ENCODE measurements around the gene BLOC1S2.
"Not testable (repeated sequence)": the region's sequence is repeated elsewhere in the genome, so short reads cannot be mapped to it uniquely, and the experiment has no call there.

Gene BLOC1S2

DNA sequence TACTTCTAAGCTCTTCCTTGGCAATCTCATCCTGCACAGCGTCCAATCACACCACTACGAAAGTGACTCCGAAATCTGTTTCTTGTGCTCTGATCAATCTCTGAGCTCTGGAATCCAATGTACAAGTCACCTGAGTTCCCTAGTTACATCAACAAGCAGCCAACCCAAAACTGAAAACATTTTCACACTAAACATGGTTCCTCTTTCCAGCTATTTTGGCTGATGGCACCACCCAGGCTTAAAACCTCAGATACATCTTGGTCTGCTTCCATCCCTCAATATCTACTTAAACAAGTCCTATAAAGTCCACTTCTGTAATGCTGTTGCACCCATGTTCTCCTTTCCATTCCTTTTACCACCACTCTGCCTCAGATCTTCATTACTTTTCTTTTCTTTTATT lies 3.6 kb downstream of the BLOC1S2 start:
- Histone ChIP-seq H2AFZ (ENCODE audit: low read depth) (no peak overlapping the region), H3K27me3 (ENCODE audit: insufficient read depth, low read depth) (no peaks in the 10 kb centered on the region), H3K4me2 (no peak overlapping the region), H4K20me1 (ENCODE audit: insufficient read depth) (no peaks in the 10 kb centered on the region), H3K4me1 (ENCODE audit: low read depth, poor library complexity, severe bottlenecking) (peaks cover 22% of the 10 kb centered on the region), H3K36me3 (ENCODE audit: insufficient read depth) (0 out of 2 replicates have a peak, but pooled peaks cover 10% of the 10 kb centered on the region), H3K4me3 (IDR thresholded peaks at IDR 0.05; ENCODE audit: insufficient read depth, low read depth, low read length) (no peak overlapping the region), H3K9ac (no peak overlapping the region), H3K27ac (no peak overlapping the region), H3K79me2 (ENCODE audit: insufficient read depth, low read depth) (peaks cover 46% of the 10 kb centered on the region)
- TF ChIP-seq, protein P1, sequence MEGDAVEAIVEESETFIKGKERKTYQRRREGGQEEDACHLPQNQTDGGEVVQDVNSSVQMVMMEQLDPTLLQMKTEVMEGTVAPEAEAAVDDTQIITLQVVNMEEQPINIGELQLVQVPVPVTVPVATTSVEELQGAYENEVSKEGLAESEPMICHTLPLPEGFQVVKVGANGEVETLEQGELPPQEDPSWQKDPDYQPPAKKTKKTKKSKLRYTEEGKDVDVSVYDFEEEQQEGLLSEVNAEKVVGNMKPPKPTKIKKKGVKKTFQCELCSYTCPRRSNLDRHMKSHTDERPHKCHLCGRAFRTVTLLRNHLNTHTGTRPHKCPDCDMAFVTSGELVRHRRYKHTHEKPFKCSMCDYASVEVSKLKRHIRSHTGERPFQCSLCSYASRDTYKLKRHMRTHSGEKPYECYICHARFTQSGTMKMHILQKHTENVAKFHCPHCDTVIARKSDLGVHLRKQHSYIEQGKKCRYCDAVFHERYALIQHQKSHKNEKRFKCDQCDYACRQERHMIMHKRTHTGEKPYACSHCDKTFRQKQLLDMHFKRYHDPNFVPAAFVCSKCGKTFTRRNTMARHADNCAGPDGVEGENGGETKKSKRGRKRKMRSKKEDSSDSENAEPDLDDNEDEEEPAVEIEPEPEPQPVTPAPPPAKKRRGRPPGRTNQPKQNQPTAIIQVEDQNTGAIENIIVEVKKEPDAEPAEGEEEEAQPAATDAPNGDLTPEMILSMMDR (conservative IDR thresholded peaks at IDR 0.05; ENCODE audit: low read depth, low read length), result no peak

DNA sequence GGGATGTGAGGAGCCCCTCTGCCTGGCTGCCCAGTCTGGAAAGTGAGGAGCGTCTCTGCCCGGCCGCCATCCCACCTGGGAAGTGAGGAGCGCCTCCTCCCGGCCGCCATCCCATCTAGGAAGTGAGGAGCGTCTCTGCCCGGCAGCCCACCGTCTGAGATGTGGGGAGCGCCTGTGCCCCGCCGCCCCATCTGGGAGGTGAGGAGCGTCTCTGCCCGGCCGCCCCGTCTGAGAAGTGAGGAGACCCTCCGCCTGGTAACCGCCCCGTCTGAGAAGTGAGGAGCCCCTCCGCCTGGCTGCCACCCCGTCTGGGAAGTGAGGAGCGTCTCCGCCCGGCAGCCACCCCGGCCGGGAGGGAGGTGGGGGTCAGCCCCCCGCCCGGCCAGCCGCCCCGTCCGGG lies 9.5 kb downstream of the BLOC1S2 start:
- not testable (repeated sequence) for H3K79me2 ChIP-seq (ENCODE audit: insufficient read depth, low read depth); H3K4me3 ChIP-seq (IDR thresholded peaks at IDR 0.05; ENCODE audit: insufficient read depth, low read depth, low read length); H3K4me1 ChIP-seq (ENCODE audit: low read depth, poor library complexity, severe bottlenecking); H3K27me3 ChIP-seq (ENCODE audit: insufficient read depth, low read depth); H3K27ac ChIP-seq; H3K9ac ChIP-seq; H3K36me3 ChIP-seq (ENCODE audit: insufficient read depth); H4K20me1 ChIP-seq (ENCODE audit: insufficient read depth); H2AFZ ChIP-seq (ENCODE audit: low read depth); H3K4me2 ChIP-seq

DNA sequence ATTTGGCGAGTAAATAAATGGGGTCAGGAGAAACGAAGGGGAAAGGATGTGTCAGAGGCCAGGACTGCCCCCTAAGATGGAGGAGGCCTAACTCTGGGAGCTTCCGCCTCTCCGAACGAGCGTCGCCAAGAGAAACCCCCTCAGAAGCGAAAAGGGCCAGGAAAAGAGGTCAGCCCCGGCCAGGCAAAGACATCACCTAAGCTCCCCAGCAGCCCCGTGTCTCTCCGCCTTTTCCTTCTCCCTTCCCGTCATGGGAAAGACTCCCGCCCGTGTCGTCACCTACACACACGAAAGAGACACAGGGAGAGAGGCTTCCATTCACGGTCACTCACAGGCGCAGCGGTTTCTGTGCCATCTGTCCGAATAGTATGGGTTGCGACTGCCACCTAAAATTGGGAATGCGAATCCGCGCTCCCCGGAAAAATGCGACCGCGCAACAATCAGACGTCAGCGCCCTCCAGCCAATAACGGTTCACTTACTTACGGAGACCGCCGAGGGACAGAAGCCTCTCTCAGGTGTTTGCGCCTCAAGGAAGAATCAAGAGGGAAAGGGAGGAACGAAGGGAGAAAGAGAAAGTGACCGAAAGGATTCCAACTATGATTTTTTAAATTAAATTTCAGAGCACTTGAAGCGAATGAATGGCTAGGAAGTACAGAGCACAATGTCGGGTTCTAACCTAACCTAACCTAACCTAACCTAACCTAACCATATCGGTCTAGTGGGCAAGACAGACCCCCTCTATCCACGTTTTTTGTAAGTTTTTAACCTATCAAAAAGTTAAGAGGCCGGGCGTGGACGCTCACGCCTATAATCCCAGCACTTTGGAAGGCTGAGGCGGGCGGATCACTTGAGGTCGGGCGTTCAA lies 19.0 kb downstream of the BLOC1S2 start, which contains the start of gene CWF19L1:
CWF19L1 (minus strand) TSS at position 400 of the 866 bp plus-strand sequence; CDS start at position 355, 45 bp downstream.
- TF ChIP-seq, protein P1 (conservative IDR thresholded peaks at IDR 0.05; ENCODE audit: low read depth, low read length), result no peak
- H3K4me3 ChIP-seq (IDR thresholded peaks at IDR 0.05; ENCODE audit: insufficient read depth, low read depth, low read length), result no peak within 1 kb of the TSS
- peak within 1 kb of the TSS; percentile 81 for H3K4me2 ChIP-seq
- H3K4me1 ChIP-seq (ENCODE audit: low read depth, poor library complexity, severe bottlenecking), result peaks cover 16% of the 10 kb centered on the region
- peak within 1 kb of the TSS; percentile 94 for H2AFZ ChIP-seq (ENCODE audit: low read depth)
- H4K20me1 ChIP-seq (ENCODE audit: insufficient read depth), result no peaks in the 10 kb centered on the region
- no peaks in the 10 kb centered on the region for H3K36me3 ChIP-seq (ENCODE audit: insufficient read depth)
- H3K9ac ChIP-seq, result peak within 1 kb of the TSS; percentile 70
- H3K27me3 ChIP-seq (ENCODE audit: insufficient read depth, low read depth), result no peaks in the 10 kb centered on the region
- peak within 1 kb of the TSS; percentile 48 for H3K27ac ChIP-seq
- H3K79me2 ChIP-seq (ENCODE audit: insufficient read depth, low read depth), result peaks cover 28% of the 10 kb centered on the region

DNA sequence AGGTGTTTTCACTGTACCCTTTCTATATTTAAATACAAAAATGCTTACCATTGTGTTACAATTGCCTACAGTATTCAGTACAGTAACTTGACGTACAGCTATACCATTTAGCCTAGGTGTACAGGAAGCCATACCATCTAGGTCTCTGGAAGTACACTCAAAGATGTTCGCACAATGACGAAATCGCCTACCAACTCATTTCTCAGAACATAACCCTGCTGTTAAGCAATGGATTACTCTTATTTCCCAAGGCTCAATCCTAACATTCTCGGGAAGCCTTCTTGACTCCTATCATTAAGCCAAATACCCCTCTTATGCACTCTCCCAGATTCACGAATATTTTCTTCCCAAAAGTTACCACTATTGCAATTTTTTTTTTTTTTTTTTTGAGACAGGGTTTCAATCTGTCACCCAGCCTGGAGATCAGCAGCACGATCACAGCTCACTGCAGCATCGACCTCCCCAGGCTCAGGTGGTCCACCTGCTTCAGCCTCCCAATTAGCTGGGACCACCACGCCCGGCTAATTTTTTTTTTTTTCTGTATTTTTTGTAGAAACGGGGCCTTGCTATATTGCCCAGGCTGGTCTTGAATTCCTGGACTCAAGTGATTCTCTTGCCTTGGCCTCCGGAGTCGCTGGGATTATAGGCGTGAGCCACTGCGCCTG lies 20.5 kb downstream of the BLOC1S2 start:
- no peak overlapping the region for H3K4me3 ChIP-seq (IDR thresholded peaks at IDR 0.05; ENCODE audit: insufficient read depth, low read depth, low read length)
- H2AFZ ChIP-seq (ENCODE audit: low read depth), result no peak overlapping the region
- TF ChIP-seq, protein P1 (conservative IDR thresholded peaks at IDR 0.05; ENCODE audit: low read depth, low read length), result no peak
- H3K4me1 ChIP-seq (ENCODE audit: low read depth, poor library complexity, severe bottlenecking), result peaks cover 16% of the 10 kb centered on the region
- H3K79me2 ChIP-seq (ENCODE audit: insufficient read depth, low read depth), result peaks cover 28% of the 10 kb centered on the region
- H3K9ac ChIP-seq, result no peak overlapping the region
- H3K27me3 ChIP-seq (ENCODE audit: insufficient read depth, low read depth), result no peaks in the 10 kb centered on the region
- no peak overlapping the region for H3K27ac ChIP-seq
- peak overlapping the region; percentile 78; the same call in 1 of the 2 replicates for H3K4me2 ChIP-seq
- no peaks in the 10 kb centered on the region for H4K20me1 ChIP-seq (ENCODE audit: insufficient read depth)
- no peaks in the 10 kb centered on the region for H3K36me3 ChIP-seq (ENCODE audit: insufficient read depth)

All from KMS-11 (cell line).